Activated naive CD8-positive, alpha-beta T cell (primary cell): ENCODE measurements around the gene ZP3.
"Not testable (repeated sequence)": the region's sequence is repeated elsewhere in the genome, so short reads cannot be mapped to it uniquely, and the experiment has no call there.

Experiments
- H3K27ac Mint-ChIP-seq: one replicate; pipeline ENCODE4 v1.8.0; 2021; ENCODE audit warnings: mixed read lengths
- H3K27me3 Mint-ChIP-seq: one replicate; pipeline ENCODE4 v1.8.0; 2021; ENCODE audit warnings: mixed read lengths
- H3K36me3 Mint-ChIP-seq: one replicate; pipeline ENCODE4 v1.8.0; 2021; ENCODE audit warnings: mixed read lengths
- H3K4me1 Mint-ChIP-seq: one replicate; pipeline ENCODE4 v1.8.0; 2021; ENCODE audit warnings: low read depth, mixed read lengths
- H3K4me3 Mint-ChIP-seq: one replicate; pipeline ENCODE4 v1.8.0; 2021; ENCODE audit warnings: mild to moderate bottlenecking, mixed read lengths
- H3K9me3 Mint-ChIP-seq: one replicate; pipeline ENCODE4 v1.8.0; 2021; ENCODE audit warnings: low read depth, mixed read lengths

Gene ZP3

GRCh38 chr7:76443846-76444245 is 19.1 kb downstream of the ZP3 start:
- peak overlapping the region; percentile 58 for H3K27ac Mint-ChIP-seq
- not testable (repeated sequence) for H3K36me3 Mint-ChIP-seq, H3K9me3 Mint-ChIP-seq, H3K27me3 Mint-ChIP-seq
- H3K4me3 Mint-ChIP-seq, result peak overlapping the region; percentile 47
- peaks cover 14% of the 10 kb centered on the region for H3K4me1 Mint-ChIP-seq

GRCh38 chr7:76445577-76446008 is 20.8 kb downstream of the ZP3 start:
- not testable (repeated sequence) for H3K27me3 Mint-ChIP-seq, H3K9me3 Mint-ChIP-seq, H3K36me3 Mint-ChIP-seq, H3K27ac Mint-ChIP-seq
- Mint-ChIP-seq H3K4me1 (peaks cover 14% of the 10 kb centered on the region), H3K4me3 (peak overlapping the region; percentile 17)

- H3K27me3 Mint-ChIP-seq, H3K4me1 Mint-ChIP-seq, H3K27ac Mint-ChIP-seq, H3K9me3 Mint-ChIP-seq, H3K4me3 Mint-ChIP-seq, H3K36me3 Mint-ChIP-seq: not testable (repeated sequence)
Measured at GRCh38 chr7:76457017-76457416, 32.3 kb downstream of the ZP3 start.

- not testable (repeated sequence) for H3K27ac Mint-ChIP-seq, H3K27me3 Mint-ChIP-seq, H3K4me3 Mint-ChIP-seq, H3K36me3 Mint-ChIP-seq, H3K9me3 Mint-ChIP-seq, H3K4me1 Mint-ChIP-seq
Measured at GRCh38 chr7:76458504-76458903, 33.8 kb downstream of the ZP3 start.

GRCh38 chr7:76460767-76461166 is 36.0 kb downstream of the ZP3 start:
- H3K27ac Mint-ChIP-seq, H3K36me3 Mint-ChIP-seq, H3K27me3 Mint-ChIP-seq, H3K4me1 Mint-ChIP-seq, H3K9me3 Mint-ChIP-seq, H3K4me3 Mint-ChIP-seq: not testable (repeated sequence)

- H3K9me3 Mint-ChIP-seq, H3K4me1 Mint-ChIP-seq, H3K27me3 Mint-ChIP-seq, H3K36me3 Mint-ChIP-seq, H3K27ac Mint-ChIP-seq: not testable (repeated sequence)
- peak within 1 kb of the TSS; percentile 32 for H3K4me3 Mint-ChIP-seq
Measured at GRCh38 chr7:76461464-76462101, 36.8 kb downstream of the ZP3 start, which contains the start of gene DTX2. Gene DTX2, plus strand, starts transcription at chr7:76461709. Its CDS starts 18,801 bp downstream, at chr7:76480510.

- H3K9me3 Mint-ChIP-seq, H3K27me3 Mint-ChIP-seq, H3K4me1 Mint-ChIP-seq, H3K27ac Mint-ChIP-seq, H3K4me3 Mint-ChIP-seq, H3K36me3 Mint-ChIP-seq: not testable (repeated sequence)
Measured at GRCh38 chr7:76462271-76462882, 37.6 kb downstream of the ZP3 start.

- not testable (repeated sequence) for H3K4me1 Mint-ChIP-seq, H3K4me3 Mint-ChIP-seq, H3K36me3 Mint-ChIP-seq, H3K27me3 Mint-ChIP-seq, H3K27ac Mint-ChIP-seq, H3K9me3 Mint-ChIP-seq
Measured at GRCh38 chr7:76464959-76465358, 40.2 kb downstream of the ZP3 start.

GRCh38 chr7:76465950-76466349 is 41.2 kb downstream of the ZP3 start:
- H3K9me3 Mint-ChIP-seq, H3K27me3 Mint-ChIP-seq, H3K4me3 Mint-ChIP-seq, H3K36me3 Mint-ChIP-seq, H3K4me1 Mint-ChIP-seq, H3K27ac Mint-ChIP-seq: not testable (repeated sequence)

- not testable (repeated sequence) for H3K9me3 Mint-ChIP-seq, H3K27ac Mint-ChIP-seq, H3K27me3 Mint-ChIP-seq, H3K4me1 Mint-ChIP-seq, H3K36me3 Mint-ChIP-seq, H3K4me3 Mint-ChIP-seq
Measured at GRCh38 chr7:76467743-76468404, 43.1 kb downstream of the ZP3 start.

- not testable (repeated sequence) for H3K27ac Mint-ChIP-seq, H3K36me3 Mint-ChIP-seq, H3K27me3 Mint-ChIP-seq, H3K9me3 Mint-ChIP-seq, H3K4me3 Mint-ChIP-seq, H3K4me1 Mint-ChIP-seq
Measured at GRCh38 chr7:76471556-76472221, 46.9 kb downstream of the ZP3 start.

- not testable (repeated sequence) for H3K36me3 Mint-ChIP-seq, H3K9me3 Mint-ChIP-seq, H3K27me3 Mint-ChIP-seq, H3K4me3 Mint-ChIP-seq, H3K4me1 Mint-ChIP-seq, H3K27ac Mint-ChIP-seq
Measured at GRCh38 chr7:76473097-76473496, 48.3 kb downstream of the ZP3 start.

- H3K4me1 Mint-ChIP-seq, H3K4me3 Mint-ChIP-seq, H3K27ac Mint-ChIP-seq, H3K27me3 Mint-ChIP-seq, H3K9me3 Mint-ChIP-seq, H3K36me3 Mint-ChIP-seq: not testable (repeated sequence)
Measured at GRCh38 chr7:76476280-76476679, 51.5 kb downstream of the ZP3 start.

GRCh38 chr7:76476742-76477474 is 52.2 kb downstream of the ZP3 start:
- H3K36me3 Mint-ChIP-seq, H3K27ac Mint-ChIP-seq, H3K4me3 Mint-ChIP-seq, H3K27me3 Mint-ChIP-seq, H3K9me3 Mint-ChIP-seq, H3K4me1 Mint-ChIP-seq: not testable (repeated sequence)

GRCh38 chr7:76479628-76480027 is 54.9 kb downstream of the ZP3 start:
- not testable (repeated sequence) for H3K27ac Mint-ChIP-seq, H3K4me3 Mint-ChIP-seq, H3K36me3 Mint-ChIP-seq, H3K9me3 Mint-ChIP-seq, H3K27me3 Mint-ChIP-seq, H3K4me1 Mint-ChIP-seq
